Limb (tissue), 2 donors: ENCODE measurements around the gene NDOR1.
A peak's percentile ranks its signal among the peaks of the same experiment; 100 is the strongest.

Experiments
- DNase-seq, 2 donors: peaks; one replicate each; pipeline ENCODE4 v3.0.0-alpha.2; 2016; ENCODE audit errors: extremely low spot score in 2 of 2

NDOR1 gene

GRCh38 chr9:137220317-137221094, 15.0 kb downstream of the NDOR1 start:
- no peak for DNase-seq

DNA sequence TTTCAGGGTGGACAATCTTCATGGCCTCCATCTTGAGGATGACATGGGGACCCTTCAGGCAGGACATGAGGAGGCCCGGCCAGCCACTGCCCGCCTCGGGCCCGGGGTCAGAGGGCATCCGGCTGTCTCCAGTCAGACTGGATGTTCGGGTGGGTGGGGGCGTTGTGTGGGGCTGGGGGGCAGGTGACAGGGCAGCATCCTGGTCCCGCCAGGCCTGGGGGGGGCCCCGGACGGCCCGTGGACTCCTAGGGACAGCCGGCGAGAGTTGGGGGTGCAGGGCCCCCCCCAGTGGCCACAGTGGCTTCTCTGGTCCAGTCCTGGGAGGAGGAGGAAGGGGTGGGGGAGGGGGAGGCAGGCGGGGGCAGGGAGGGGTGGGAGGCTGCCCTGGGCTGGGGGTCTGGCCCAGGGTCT, 15.6 kb downstream of the NDOR1 start:
- no peak for DNase-seq

- DNase-seq = no peak
Observed at GRCh38 chr9:137221506-137222111, 16.1 kb downstream of the NDOR1 start.

- DNase-seq = no peak
Observed at GRCh38 chr9:137222190-137223077, 16.9 kb downstream of the NDOR1 start, which contains the start of gene RNF208. Gene RNF208 (minus strand): TSS chr9:137222240. CDS start chr9:137221212, 1,028 bp downstream.

- peak; percentile 96 to 97 for DNase-seq
Observed at GRCh38 chr9:137223078-137223970, 17.8 kb downstream of the NDOR1 start.

GRCh38 chr9:137224830-137225694, 19.6 kb downstream of the NDOR1 start, which contains the start of gene CYSRT1:
Gene CYSRT1 (plus strand): TSS chr9:137225174. CDS start chr9:137225622, 448 bp downstream.
- peak in 1 of 2 donors; percentile 31 for DNase-seq

GRCh38 chr9:137225699-137226331, 20.3 kb downstream of the NDOR1 start:
- DNase-seq = peak in 1 of 2 donors; percentile 26

DNA sequence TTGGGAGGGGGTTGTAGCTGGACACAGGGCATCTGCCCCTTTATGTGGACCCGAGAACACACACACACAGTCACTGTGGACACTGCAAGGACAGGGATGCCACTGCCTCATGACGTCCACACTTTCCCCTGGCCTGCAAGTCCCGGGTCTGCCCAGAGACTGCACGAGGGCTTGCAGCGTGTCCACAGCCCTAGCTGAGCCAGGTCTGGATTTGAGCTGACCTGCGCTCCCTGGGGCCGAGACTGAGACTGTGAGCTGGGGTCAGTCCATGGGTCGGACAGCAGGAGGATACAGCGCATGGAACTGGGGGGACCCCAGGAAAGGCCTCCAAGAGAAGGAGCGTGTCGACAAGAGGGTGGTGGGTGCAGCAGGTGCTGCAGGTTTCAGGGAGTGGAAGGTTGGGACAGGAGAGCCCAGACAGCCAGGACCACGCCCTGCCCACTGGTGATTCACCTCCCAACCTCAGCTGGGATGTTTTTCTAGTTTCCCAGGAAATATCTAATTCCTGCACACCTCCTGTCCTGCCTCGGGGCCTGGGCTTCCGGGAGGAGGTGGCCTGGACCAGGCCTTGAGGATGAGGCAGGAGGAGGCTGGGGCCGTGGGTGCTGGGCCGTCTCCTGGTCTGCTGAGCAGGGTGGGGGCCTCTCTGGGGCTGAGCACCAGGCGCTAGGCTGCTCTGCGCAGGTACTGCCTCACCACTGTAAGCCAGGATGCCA, 21.0 kb downstream of the NDOR1 start:
- peak in 1 of 2 donors; percentile 21 for DNase-seq

DNA sequence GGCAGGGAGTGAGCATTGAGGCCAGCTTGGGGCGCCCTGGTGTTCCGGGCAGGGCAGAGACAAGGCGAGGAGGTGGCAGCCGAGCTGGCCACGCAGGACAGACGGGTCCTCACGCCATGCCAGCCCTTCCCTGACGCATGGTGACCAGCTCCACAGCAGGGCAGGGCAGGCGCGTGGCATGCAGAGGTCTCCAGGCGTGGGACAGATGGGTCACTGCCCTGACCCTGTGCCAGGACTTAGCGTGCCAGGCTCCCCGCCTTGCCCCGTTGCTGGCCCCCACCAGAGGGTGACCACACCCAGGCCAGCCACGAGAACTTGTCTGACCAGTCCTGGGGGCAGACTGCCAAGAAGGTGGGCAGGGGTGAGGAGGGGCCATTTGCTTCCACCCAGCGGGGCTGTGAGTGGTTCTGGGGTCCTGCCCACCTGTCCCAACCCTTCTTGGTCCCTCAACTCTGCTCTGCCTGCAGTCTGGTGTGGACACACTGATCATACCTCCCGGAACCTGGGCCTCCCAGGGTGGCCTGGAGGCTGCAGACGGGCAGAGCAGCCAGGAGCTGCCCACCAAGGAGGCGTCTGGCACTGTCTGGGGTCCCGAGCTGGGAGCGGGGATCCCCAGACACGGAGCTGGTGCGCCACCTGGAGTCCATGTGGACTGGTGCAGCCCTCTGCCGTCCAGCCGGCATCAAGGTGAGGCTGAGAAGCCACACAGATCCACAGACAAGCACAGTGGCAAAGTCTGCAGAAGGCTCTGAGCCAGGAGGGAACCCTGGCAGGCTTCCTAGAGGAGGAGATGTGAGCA, 21.8 kb downstream of the NDOR1 start, which contains the start of gene RNF224:
Gene RNF224, plus strand, starts transcription at position 449 of the 799 bp plus-strand sequence. CDS start 834 bp downstream, outside the sequence.
- DNase-seq = peak in 1 of 2 donors; percentile 85

DNA sequence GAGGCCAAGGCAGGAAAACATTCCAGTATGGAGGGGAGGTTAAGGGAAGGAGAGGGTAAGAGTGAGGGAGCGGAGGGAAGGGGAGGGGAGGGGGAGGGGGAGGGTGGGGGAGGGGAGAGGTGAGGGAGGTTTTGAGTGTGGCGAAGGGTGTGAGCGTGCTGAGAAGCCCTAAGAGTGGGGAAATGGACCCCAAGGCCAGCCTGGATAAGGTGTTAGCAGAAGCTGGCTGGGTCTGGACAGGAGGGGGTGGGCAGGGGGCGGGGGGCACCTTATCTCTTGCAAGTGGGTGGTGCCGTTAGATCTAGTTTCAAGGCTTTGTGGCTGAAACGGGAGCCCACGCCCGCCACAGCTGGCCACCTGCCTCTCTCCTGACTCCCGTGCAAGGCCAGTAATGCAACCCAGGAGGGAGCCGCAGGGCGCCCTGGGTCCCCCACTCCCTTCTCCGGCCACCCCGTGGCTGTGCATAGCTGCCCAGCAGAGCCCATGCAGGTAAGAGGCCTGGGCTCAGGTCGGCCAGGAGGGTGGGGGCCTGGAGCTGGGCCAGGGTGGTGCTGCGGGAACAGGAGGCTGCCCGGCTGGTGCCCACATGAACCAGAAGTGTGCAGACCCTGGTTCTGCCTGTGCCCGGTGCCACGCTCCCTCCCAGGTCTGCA, 22.5 kb downstream of the NDOR1 start:
- no peak for DNase-seq

GRCh38 chr9:137228506-137228967, 23.0 kb downstream of the NDOR1 start:
- DNase-seq = no peak

DNA sequence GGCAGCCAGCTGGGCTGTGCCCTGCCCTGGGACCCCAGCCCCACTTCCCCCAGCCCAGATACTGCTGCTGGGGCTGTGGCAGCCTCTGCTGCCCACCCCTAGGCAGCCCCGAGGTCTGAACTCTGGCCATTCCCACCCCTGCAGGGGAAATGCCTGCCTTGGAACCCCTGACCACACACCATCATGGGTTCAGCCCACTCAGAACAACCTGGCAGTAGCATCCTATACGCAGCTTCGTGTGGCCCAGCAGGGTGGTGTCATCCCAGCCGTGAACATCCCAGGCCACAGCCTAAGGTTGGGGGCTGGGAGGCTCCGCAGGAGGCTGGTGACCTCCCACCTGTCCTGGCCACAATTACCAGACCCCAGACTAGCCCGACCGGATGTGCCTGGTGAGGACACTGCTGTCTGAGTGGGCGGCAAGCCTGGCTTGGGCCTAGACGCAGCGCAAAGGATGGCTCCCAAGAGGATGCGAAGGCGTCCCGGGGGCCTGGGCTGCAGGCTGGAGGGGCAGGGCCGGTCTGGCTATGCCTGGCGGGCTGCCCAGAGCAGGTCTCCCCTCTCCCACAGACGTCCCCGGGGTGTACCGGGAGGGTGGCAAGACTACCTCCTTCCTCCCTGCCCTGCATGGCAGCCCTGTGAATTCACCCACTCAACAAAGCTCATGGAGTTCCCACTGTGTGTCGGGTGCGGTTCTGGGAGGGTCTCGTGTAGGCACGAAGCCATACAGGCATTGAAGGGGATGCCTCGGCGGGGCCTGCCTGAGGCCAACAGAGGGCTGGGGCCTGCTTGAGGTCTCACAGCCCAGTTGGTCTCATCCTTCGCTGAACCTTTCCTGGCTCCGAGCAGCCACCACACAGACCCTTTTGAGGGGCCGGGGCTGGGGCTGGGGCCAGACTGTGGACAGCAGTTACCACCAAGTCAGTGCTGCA, 23.7 kb downstream of the NDOR1 start:
- DNase-seq = no peak

DNA sequence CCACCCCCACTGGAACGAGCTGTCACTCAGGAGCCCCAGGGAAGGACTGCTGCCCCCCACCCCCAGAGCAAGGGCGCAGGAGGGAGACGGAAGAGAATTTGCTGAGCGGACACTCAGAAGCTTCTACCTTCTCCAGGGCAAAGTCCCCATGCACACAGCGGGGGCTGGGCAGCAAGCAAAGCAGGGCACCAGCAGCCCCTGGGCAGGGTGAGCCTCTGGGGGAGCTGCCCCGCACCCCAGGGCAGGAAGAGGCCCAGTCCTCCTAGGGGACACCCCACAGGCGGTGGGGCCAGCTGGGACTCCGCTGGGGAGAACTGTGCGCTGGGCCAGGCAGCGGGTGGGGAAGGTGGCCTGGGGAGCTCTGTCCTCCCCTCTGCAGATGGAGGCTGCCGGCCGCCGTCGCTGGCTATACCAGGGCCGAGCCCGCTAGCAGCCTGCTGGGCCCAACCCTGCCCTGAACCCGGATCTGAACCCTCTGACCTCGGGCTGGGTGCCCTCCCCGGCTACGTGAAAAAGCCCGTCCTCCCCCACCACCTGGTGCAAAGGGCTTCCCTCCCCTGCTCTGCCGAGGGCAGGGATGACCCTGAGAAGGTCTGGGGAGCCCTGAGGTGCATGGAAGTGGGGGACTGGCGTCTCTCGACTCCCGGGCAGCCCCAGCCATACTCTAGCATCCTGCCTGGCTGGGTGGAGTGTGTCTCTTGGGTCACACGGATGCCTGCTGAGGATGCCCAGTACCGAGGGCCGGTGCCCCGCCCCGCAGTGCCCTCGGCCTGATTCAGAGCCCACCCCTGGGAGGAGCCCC, 24.6 kb downstream of the NDOR1 start:
- no peak for DNase-seq

GRCh38 chr9:137230705-137231371, 25.3 kb downstream of the NDOR1 start, which contains the start of gene SLC34A3:
Gene SLC34A3 (plus strand): TSS chr9:137230901. CDS start chr9:137231703, 802 bp downstream.
- DNase-seq = no peak
